OCI-LY3 (cell line): Measurements from ENCODE around the gene RERE.

Experiments
- H2AFZ ChIP-seq: fragments of 200-600, 300-600 bp; shearing (Covaris generic); 2 replicates; pipeline ENCODE4 v1.6.0; 2014; ENCODE audit warnings: antibody characterized with exemption, low read depth, low read length
- H3K27ac ChIP-seq: fragments of 200-600, 300-600 bp; sonication (generic); 2 replicates; pipeline ENCODE4 v1.5.1; 2014; ENCODE audit warnings: mild to moderate bottlenecking, low read length, moderate library complexity, mixed read lengths
- H3K27me3 ChIP-seq: fragments of 200-600, 300-600 bp; sonication (generic); 2 replicates; pipeline ENCODE4 v1.6.1; 2014; ENCODE audit warnings: low read depth, low read length, mixed read lengths
- H3K36me3 ChIP-seq: fragments of 200-600, 300-600 bp; sonication (generic); replicated peaks from 2 replicates; pipeline ENCODE3; 2014; ENCODE audit warnings: low read depth, low read length, mixed read lengths
- H3K4me1 ChIP-seq: fragments of 300-600, 200-600 bp; sonication (generic); 2 replicates; pipeline ENCODE4 v1.6.1; 2014; ENCODE audit warnings: low read length, mixed read lengths
- H3K4me2 ChIP-seq: fragments of 200-600, 300-600 bp; sonication (generic); 2 replicates; pipeline ENCODE4 v1.6.1; 2014; ENCODE audit warnings: low read length, mixed read lengths
- H3K4me3 ChIP-seq: fragments of 300-600, 200-600 bp; sonication (generic); 2 replicates; pipeline ENCODE4 v1.5.1; 2014; ENCODE audit warnings: antibody characterized with exemption, mild to moderate bottlenecking, low read length, moderate library complexity
- H3K79me2 ChIP-seq: fragments of 300-600, 200-600 bp; shearing (Covaris generic); 2 replicates; pipeline ENCODE4 v1.6.1; 2014; ENCODE audit warnings: mild to moderate bottlenecking, low read length, mixed read lengths
- H3K9ac ChIP-seq: fragments of 300-600, 200-600 bp; shearing (Covaris generic); 2 replicates; pipeline ENCODE4 v1.6.0; 2014; ENCODE audit warnings: mild to moderate bottlenecking, low read length, moderate library complexity
- H3K9me3 ChIP-seq: fragments of 200-600, 300-600 bp; shearing (Covaris generic); 2 replicates; pipeline ENCODE4 v1.6.1; 2014; ENCODE audit warnings: low read length, mixed read lengths; ENCODE audit not compliant: insufficient read depth
- H4K20me1 ChIP-seq: fragments of 200-600, 300-600 bp; sonication (generic); 2 replicates; pipeline ENCODE4 v1.6.1; 2016; ENCODE audit warnings: low read length, mixed read lengths; ENCODE audit not compliant: insufficient read depth
- CTCF ChIP-seq: fragments of 200-600, 300-600 bp; sonication (generic); IDR thresholded peaks from 2 replicates; pipeline ENCODE4 v1.5.1; 2014; ENCODE audit warnings: antibody characterized with exemption, low read length, low read depth
- EZH2phosphoT487 ChIP-seq: fragments of 200-600 bp; shearing (Covaris generic); IDR thresholded peaks from 2 replicates; pipeline ENCODE4 v1.6.1; 2018; ENCODE audit warnings: antibody characterized with exemption, mixed run types, low read depth

RERE gene

GRCh38 chr1:8845104-8846097 is 28.0 kb upstream of the RERE start:
- Histone ChIP-seq H3K4me1 (0 out of 2 replicates have a peak, but pooled peaks cover 2% of the 10 kb centered on the region), H4K20me1 (no peaks in the 10 kb centered on the region), H3K4me3 (no peak overlapping the region), H3K27ac (no peak overlapping the region), H2AFZ (no peak overlapping the region), H3K27me3 (no peaks in the 10 kb centered on the region), H3K9me3 (no peaks in the 10 kb centered on the region), H3K36me3 (no peaks in the 10 kb centered on the region), H3K79me2 (no peaks in the 10 kb centered on the region), H3K9ac (no peak overlapping the region), H3K4me2 (no peak overlapping the region)
- TF ChIP-seq CTCF (no peak), EZH2phosphoT487 (no peak)

DNA sequence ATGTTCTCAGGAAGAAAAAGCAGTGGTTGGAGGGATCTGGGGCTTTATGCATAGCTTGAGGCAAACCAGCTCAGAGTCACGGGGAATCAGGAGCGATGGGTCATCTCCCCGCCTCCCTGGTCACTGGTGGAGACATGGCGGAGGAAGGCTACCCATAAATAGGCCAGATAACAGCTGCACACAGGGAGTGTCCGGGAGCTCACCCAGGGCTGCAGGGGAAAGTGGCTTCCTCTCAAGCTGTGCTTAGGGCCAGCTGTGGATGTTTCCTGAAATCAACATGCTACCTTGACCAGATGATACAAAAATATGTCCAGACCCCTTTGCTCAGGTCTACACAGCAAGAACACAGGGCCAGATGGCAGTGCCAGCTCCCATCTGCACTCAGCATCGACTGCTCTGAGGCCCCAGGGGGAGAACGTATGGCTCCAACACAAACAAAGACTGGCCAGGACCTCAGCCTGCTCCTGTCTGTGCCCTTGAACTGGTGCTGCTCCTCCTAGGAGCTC is 27.1 kb upstream of the RERE start:
- no peak overlapping the region for H3K4me3 ChIP-seq
- no peaks in the 10 kb centered on the region for H3K79me2 ChIP-seq
- 0 out of 2 replicates have a peak, but pooled peaks cover 2% of the 10 kb centered on the region for H3K4me1 ChIP-seq
- TF ChIP-seq EZH2phosphoT487, result no peak
- TF ChIP-seq CTCF, result no peak
- H2AFZ ChIP-seq, result no peak overlapping the region
- no peak overlapping the region for H3K4me2 ChIP-seq
- H3K36me3 ChIP-seq, result no peaks in the 10 kb centered on the region
- no peaks in the 10 kb centered on the region for H3K27me3 ChIP-seq
- no peaks in the 10 kb centered on the region for H4K20me1 ChIP-seq
- no peaks in the 10 kb centered on the region for H3K9me3 ChIP-seq
- no peak overlapping the region for H3K27ac ChIP-seq
- H3K9ac ChIP-seq, result no peak overlapping the region

- Histone ChIP-seq H3K27ac (no peak overlapping the region), H3K36me3 (no peaks in the 10 kb centered on the region), H3K9ac (no peak overlapping the region), H3K79me2 (no peaks in the 10 kb centered on the region), H3K27me3 (0 out of 2 replicates have a peak, but pooled peaks cover 8% of the 10 kb centered on the region), H3K4me2 (no peak overlapping the region), H3K9me3 (no peaks in the 10 kb centered on the region), H2AFZ (no peak overlapping the region), H3K4me1 (no peaks in the 10 kb centered on the region), H3K4me3 (no peak overlapping the region), H4K20me1 (no peaks in the 10 kb centered on the region)
- TF ChIP-seq CTCF (no peak), EZH2phosphoT487 (no peak)
Measured at GRCh38 chr1:8841395-8841794, 24.0 kb upstream of the RERE start.

- no peak for TF ChIP-seq EZH2phosphoT487
- no peak for TF ChIP-seq CTCF
- H3K79me2 ChIP-seq, result no peaks in the 10 kb centered on the region
- 0 out of 2 replicates have a peak, but pooled peaks cover 8% of the 10 kb centered on the region for H3K27me3 ChIP-seq
- no peaks in the 10 kb centered on the region for H3K4me1 ChIP-seq
- H3K9ac ChIP-seq, result no peak overlapping the region
- no peak overlapping the region for H3K4me2 ChIP-seq
- H2AFZ ChIP-seq, result no peak overlapping the region
- H4K20me1 ChIP-seq, result no peaks in the 10 kb centered on the region
- no peaks in the 10 kb centered on the region for H3K36me3 ChIP-seq
- H3K27ac ChIP-seq, result no peak overlapping the region
- H3K4me3 ChIP-seq, result no peak overlapping the region
- no peaks in the 10 kb centered on the region for H3K9me3 ChIP-seq
Measured at GRCh38 chr1:8839990-8840389, 22.6 kb upstream of the RERE start.
